ENCODE measurements around the gene MCF2L. TPM values are rescaled to one million over a fixed set of nuclear protein-coding genes. Genes with fewer than 3 reads are reported as not detected.

Gene MCF2L
- total RNA-seq, 1 donor from 2014 or later: 8.0 TPM

DNA sequence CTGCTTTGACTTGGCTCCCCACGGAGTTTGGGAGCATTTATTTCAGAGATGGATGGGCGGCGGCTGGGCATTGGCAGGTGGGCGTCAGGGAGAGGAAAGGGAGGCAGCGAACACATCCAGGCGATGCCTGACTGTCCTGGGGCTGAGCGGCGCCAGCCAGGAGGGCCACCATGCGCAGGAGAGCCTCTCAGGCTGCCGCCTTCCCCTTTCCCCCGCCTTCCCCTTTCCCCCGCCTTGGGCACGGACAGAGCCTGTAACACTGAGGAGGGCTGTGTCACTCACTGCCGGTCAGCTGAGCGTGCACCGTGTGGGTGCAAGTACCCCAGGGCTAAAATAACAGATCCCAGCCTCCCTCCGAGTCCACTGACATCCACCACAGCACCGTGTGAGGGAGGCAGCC is 11.4 kb downstream of the MCF2L start:
- DNase-seq (ENCODE audit: low read depth in 2 of 2): no peak

DNA sequence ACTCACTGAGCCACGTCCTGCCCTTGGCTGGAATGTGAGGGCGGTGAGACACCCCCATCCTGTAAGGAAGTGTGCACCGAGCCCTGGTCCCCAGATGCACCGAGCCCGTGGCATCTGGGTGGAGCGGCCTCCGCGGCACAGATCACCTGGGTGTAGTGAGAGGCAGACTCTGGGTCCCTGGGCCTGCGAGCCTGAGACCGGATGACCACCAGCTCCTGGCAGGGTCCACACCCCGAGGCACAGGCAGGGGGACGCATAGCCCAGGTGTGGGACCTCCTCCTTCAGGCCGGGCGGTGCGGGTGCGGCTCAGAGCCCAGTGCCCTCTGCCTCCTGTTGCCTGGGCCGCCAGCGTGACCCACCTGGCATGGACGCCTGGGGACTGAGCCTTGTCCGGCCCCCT is 12.4 kb downstream of the MCF2L start:
- DNase-seq (ENCODE audit: low read depth in 2 of 2): no peak

DNA sequence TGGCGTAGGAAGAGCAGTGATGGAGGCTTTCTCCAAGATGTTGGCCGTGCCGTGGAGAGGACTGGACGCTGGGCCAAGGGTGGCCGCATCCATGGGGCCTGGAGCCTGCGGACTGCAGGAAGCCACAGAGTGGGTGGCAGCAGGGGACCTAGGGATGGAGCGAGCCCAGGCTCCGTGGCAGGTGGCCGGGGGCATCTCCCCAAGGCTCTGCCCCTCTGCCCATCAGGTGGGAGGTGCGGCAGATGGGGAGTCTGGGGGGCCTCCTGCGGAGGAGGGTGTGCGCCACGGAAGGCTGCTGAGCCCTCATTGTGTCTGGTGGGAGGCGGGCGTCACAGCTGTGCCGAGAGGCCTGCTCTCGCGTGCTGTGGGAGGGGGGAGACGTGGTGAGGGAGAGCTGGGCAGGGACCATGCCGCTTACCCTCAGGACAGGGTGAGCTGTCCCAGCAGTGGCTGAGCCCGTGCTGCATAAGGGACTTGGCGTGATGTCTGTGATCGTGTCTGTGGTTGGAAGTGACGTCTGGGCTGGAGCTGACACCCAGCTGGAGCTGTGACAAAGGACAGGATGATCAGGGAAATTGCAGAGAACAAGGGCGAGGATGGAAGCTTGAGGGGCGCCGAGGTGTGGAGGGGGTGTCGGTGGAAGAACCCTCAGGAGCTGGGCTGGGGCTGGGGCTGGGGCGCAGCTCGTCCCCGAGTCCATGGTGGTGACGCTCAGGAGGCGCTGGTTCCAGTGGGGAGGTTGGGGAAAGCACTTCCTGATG is 13.4 kb downstream of the MCF2L start:
- DNase-seq (ENCODE audit: low read depth in 2 of 2): no peak

DNA sequence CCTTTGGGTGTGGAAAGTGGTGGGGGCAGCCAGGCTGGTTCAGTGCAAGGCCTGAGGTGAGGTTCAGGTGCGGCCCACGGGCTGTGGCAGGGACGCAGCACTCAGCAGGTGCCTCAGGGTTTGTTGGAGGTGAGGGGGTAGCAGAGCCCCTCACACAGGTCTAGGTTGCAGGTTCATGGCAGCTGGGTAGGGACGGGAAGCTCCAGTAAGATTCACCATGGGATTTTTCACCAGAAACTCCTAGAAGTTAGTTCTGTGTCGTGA is 14.0 kb downstream of the MCF2L start:
- DNase-seq (ENCODE audit: low read depth in 2 of 2): no peak

DNA sequence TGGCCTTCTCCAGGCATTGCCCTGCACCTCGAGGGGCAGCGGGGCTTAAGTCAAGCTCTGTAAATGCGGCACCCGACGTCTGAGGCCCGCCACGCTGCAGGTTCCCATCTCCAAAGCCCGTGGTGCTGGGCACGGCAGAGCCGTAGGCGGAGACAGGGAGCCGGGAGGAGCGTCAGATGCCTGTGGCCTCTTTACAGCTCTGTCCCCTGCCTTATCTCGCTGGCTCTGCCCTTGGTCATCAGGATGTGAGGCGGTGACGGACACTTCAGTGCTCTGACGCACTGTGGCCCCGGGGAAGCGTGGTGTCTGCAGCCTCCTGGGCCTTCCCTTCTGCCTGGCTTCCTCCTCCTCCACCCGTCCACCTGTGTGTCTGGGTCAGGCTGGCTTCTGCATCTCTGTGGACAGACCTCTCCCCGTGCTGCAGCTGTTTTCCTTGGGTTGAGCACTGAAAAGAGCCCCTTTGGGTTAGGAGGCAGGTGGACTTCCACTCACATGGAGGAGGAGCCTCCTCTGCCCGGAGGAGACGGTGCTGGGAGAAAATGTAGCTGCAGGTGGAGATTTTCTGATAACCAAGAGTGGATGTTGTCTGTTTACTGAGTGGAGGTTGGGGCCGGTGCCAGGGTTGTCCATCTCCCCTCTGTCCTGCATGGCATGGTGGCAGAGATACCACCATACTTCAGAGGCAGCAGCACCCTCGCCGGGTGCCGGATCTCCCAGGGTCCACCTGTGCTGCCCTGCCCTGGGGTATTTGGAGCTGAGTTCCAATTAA is 14.6 kb downstream of the MCF2L start:
- DNase-seq (ENCODE audit: low read depth in 2 of 2): no peak

DNA sequence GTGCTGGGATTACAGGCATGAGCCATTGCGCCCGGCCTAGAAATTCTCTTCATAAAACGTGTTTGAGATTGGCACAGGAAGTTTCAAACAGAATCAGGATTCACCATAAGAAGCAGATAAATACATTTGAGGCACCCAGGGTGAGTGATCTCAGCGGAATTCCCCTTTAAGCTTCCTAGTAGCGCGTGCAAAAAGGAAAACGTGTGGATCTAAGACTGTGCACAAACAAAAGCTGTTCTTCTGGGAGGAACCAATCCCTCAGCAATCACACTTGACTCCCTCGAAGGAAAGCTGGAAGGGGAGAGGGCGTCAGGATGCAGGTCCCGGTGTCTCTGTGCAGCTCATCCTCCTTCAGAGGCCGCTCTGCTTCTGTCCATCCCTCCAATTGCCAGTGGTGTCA is 15.5 kb downstream of the MCF2L start:
- no peak for DNase-seq (ENCODE audit: low read depth in 2 of 2)

DNA sequence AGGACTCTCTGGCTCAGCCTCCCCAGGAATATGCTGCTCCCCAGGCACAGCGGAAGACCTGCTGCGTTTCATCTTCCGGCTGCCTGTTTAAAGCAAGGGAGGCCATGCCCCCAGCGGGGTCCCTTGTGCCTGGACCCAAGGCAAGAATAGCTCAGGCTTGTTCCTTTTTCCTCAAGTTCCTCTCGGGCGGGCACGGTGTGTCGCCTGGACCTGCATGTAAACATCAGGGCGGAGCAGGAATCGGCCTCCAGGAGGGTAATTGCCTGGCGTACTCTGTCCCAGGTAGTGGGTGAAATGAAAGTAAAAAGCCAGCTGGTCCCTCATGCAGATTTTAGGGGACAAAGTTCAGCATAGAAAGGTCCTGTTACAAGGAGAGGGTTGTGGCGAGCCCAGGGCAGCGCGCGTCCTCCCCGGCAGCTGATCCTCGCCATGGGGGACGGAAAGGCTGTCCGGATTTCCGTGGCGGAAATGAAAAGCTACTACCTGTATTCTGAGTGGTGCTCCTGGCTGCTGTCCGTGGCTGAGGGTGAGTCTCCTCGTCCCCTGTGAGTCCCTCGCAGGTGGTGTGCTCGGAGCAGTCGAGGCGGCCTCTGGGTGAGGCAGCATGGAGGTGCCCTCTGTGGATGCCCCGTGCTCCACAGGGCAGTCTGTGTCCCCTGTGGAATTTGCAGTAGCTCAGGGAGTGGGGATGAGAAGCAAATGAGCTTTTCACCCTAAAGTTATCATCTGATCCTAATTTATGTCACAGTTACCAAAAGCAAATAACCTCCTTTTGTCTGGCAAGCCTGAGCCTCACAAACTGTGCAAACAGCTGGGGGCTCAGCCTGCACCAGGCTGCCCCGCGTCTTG is 16.2 kb downstream of the MCF2L start:
- no peak for DNase-seq (ENCODE audit: low read depth in 2 of 2)

DNA sequence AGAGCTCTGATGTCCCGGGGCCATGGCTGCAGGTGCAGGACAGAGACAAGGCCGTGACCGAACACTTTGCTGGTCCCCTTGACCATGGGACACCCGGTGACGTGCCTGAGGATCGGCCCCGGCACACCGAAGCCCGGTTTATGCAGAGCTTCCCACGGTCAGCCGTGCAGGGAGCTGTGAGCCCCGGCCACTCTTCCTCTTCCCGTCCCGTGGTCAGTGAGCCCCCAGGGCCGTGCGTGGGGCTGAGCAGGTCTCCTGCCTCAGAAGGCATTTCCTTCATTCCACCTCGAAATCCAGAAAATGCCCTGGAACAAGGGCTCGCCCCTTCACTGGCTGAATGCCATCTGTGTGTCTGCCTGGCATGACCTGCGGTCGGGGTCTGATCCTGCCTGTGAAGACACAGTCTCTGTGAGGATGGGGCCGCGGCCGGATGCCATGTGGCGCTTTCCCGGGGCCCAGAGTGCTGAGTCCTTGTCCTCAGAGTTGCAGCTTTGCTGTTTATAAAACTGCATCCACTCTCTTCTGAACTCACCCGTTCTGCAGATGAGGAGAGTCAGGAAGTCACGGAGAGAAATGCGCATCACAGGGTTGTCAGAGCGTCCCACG is 16.9 kb downstream of the MCF2L start:
- DNase-seq (ENCODE audit: low read depth in 2 of 2): no peak

DNA sequence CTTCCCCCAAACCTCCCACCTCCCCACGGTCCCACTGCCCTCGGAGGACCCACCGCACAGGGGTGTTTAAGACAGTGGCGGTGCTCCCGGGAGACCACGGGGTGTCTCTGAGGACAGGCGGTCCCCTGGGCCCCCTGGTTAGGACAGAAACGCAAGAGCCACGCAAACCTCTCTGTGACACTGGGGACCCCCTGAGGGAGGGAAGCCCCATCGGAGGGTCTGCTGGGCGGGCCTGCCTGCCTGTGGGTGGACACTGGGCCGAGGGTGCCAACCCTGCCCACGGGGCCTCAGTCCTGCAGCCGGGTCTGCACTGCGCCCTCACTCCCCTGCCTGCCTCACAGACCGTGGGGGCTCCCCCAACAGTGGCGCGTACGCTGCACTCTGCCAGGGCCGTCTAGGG is 17.5 kb downstream of the MCF2L start:
- no peak for DNase-seq (ENCODE audit: low read depth in 2 of 2)

DNA sequence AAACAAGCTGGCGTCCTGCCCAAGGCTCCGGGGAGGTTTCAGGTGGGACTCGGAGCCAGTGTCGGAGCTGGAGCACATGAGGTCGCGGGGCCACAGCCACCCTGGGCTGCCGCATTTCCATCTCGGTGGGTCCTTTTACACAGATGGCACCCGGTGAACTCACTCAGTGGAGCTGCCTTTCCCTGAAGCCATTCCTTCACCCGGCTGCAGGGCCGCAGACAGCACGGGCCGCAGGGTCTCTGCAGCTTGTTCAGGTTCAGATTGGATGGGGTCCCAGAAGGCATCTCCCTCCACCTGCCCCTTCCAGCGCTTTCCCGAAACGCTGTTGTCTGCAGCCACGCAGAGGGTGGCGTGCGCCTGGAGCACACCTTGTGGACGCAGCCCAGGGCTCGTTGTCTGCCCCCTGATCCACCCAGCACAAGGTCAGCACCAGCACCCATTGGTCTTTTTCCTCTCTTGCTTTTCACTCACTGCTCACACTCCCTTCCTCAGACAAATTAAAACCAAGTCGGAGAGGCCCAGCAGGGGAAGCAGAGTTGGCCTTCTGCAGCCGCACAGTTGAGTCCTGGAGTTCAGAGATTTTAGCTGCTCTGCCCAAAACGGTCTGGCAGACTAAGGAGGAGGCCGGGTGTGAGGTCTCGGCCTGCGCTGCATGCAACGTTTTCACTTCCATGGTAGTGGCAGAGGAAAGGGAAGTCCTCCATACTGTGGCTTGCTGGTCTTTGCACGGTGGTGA is 18.1 kb downstream of the MCF2L start:
- no peak for DNase-seq (ENCODE audit: low read depth in 2 of 2)

DNA sequence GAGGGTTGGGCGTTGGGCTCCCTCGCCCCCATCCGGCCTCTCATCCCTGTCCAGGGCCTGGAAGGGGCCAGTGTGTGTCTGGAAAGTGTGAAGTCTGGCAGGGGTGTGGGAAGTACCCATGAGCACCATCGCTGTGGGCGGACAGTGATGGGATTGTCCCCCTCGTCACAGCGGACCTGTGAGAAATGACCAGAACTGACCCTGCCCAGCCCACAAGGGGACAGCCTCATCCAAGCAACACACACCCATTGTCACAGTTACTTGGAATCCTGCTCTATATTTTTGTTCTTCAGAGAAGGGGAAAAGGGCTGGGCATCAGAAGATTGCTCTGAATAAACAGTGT is 18.6 kb downstream of the MCF2L start:
- no peak for DNase-seq (ENCODE audit: low read depth in 2 of 2)

DNA sequence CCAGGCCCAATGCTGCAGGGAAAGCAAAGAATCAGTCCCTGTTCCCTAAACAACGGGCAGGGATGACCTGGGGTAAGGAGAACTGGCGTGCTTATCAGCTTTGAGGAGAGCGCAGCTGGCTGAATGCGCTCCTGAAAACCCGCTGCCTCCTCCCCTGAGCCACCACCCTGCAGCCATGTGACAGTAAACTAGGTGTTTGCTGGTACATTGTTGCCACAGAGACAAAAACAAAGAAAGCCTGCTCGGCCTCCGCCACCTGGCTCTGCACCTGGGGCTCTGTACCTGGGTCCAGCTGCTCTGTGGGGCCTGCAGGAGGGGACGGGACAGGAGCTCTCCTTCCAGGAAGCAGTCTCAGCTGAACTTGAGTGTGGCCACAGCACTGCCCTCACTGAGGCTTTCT is 21.8 kb downstream of the MCF2L start:
- DNase-seq (ENCODE audit: low read depth in 2 of 2): no peak

DNA sequence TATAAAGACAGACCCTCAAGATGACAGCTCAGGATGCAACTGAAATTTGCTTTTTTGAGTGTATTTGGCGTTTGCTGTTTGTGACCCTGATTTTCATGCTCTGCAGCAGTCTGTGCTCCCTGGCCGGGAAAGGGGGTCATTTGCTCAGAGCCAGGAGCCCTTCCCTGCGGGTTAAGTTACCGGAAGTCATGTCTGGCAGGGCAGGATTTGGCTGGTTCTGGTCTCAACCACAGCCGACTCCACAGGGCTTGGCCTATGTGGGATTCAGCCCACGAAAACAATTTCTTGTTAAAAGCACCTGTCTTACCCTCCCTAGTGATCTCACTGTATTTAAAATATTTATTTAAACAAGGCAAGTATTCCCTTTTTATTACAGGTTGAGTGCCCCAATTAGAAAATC is 22.6 kb downstream of the MCF2L start:
- DNase-seq (ENCODE audit: low read depth in 2 of 2): no peak

DNA sequence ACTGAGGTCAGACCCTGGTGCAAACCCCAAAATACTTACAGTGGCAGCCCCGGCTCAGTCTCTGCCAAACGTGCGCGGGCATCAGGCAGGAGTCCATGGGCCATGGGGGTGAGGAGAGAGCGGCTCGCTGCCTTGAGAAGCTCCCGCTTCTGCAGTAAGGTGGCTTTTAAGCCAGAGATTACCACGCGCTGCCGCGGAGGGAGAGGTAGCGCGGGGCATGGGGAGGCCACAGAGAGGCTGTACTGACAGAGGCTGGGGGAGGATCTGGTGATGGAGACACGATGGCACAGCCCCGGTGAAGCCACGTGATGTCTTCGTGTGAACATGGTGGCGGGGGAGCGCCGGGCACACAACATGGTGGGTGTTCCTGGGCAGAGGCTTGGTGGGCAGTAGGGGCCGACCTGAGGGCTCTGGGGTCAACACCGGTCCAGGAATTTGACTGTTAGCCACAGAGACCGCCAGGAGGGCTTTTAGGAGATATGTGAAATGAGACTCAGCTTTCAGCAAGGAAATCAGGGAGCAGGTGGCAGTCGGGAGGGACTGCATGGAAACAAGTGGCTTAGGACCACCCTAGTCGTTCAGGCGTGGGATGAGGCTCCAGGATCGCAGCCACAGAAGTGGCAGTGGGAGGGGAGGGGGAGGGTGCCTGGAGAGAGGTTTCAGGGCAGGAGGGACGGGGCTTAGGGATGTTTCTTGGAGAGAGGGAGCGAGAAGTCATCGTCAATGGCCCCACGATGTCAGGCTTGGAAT is 24.1 kb downstream of the MCF2L start:
- DNase-seq (ENCODE audit: low read depth in 2 of 2): no peak

DNA sequence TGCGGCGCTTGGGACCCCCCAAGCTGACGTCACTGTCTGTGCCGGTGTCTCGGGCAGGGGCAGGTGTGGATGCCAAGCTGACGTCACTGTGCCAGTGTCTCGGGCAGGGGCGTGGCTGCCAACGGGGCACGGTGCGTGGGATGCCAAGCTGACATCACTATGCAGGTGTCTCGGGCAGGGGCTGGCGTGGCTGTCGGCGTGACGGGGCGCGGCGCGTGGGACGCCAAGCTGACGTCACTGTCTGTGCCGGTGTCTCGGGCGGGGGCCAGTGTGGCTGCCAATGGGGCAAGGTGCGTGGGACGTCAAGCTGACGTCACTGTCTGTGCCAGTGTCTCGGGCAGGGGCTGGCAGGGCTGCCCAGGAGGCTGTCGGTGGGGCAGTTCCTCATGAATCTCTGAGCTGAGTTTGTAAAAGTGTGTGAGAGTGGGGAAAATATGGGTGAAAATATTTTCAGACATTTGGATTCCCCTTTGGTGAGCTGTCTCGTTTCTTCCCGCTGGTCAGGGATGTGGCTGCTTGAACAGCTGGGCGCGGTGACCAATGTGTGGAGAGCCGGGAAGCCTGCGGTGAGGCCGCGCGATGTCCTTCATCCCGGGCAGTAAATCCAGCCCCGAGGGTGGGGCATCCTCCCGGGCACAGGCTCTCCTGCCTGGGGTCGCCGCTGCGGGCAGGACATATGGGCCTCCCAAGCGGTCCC is 25.2 kb downstream of the MCF2L start:
- no peak for DNase-seq (ENCODE audit: low read depth in 2 of 2)

DNA sequence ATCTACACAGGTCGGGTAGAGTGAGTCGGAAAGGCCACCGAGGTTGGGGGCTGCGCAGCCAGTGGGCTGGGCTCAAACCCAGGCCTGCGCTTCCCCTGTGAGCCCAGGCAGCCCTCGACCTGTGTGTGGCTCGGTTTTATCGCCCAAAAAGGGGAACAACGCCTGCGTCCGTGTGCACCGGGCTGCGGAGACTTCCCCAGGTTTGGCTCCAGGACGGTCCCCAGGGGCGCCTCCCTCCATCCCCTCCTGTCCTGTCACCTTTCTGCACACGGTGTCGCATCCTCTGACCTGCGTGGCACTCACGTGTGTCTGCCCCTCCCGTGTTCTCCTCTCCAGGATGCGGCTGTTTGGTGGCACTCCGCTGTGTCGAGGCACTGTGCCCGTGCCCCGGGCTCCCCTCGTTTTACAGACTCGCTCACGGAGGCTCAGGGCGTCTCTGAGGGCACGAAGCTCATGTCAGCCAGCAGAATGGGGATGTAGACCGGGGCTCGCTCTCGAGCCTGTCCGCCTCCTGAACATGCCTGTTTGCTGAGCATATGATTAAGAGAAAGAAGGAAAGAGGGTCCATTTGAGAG is 25.9 kb downstream of the MCF2L start:
- DNase-seq (ENCODE audit: low read depth in 2 of 2): no peak

DNA sequence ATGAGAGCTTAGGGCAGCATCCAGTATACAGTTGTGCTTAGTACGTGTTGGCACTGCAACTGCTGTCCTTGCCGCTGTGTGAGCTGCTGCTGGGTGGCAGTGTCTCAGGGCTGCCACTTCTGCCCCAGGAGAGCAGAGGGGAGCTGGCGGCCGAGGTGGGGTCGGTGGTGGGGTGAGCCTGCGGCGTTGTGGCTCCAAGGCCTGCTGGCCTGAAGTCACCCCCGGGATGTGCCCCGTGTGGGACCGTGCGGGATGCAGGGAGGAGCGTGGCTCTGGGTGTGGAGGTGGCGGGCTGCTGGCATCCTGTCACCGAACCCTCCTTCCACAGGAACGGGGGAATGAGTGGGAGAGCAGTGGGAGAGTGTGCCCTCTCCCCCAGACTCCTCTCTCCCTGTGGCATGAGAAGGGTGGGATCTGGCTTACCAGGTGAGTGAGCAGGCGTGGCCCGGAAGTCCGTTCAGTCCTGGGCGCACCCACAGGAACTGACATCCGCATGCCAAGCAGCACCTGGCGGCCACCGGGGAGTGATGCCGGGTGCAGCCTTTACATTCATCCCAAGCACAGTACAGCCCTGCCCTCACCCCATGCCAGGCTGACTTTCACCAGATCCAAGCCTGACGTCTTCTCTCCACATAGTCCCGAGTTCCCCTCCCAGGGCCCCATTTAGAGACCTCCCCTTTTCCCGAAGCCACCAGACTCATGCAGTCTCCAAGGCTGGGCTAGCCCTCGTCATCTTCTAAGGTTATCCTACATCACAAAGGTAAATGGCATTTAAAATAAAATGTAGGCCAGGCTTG is 26.6 kb downstream of the MCF2L start:
- DNase-seq (ENCODE audit: low read depth in 2 of 2): no peak

DNA sequence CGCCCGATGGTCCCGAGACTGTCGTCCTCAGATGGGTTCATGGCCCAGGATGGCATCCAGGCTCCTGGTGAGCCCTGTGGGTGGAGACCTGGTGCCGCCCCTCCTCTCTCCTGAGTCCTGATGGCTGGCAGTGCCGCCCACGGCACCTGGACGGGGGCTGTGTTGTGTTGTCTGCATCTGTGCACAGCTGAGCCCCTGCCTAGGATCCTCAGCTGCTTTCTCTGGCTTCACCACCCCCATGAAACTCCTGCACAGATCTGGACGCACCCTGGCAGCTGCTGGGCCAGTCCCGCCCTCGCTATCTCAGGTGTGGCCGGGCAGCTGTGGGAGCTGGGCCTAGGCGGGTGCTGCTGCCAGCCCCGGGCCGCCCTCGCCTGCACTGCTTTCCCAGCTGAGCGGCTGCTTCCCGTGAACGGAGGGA is 27.7 kb downstream of the MCF2L start:
- no peak for DNase-seq (ENCODE audit: low read depth in 2 of 2)
